K562 (cell line): ENCODE measurements around the gene SIRT2. TPM values are rescaled to one million over a fixed set of nuclear protein-coding genes. Genes with fewer than 3 reads are reported as not detected.

Experiments used
- ARID3A ChIP-seq: IDR thresholded peaks from 2 replicates; pipeline ENCODE4 v1.6.1; 2012; ENCODE audit warnings: low read depth, low read length, improper control_type of control experiment, borderline replicate concordance
- HIVEP1 ChIP-seq: fragments of 250-450 bp; sonication (Bioruptor Pico); IDR thresholded peaks from 2 replicates; pipeline ENCODE4 v1.4.0; 2020; ENCODE audit warnings: mild to moderate bottlenecking
- IRF1 ChIP-seq: sonication (generic); formaldehyde crosslinking; IDR thresholded peaks from 2 replicates; pipeline ENCODE4 v1.8.0; 2022; ENCODE audit warnings: missing genetic modification reagents, mild to moderate bottlenecking, borderline replicate concordance
- MITF ChIP-seq: IDR thresholded peaks from 2 replicates; pipeline ENCODE4 v1.6.1; 2014; ENCODE audit warnings: antibody characterized with exemption
- MXI1 ChIP-seq: IDR thresholded peaks from 2 replicates; pipeline ENCODE4 v1.6.1; 2011; ENCODE audit warnings: low read depth, mild to moderate bottlenecking, improper control_type of control experiment, low read length
- NR0B1 ChIP-seq: fragments of 450-650 bp; IDR thresholded peaks from one replicate; pipeline ENCODE4 v1.6.1; 2018; ENCODE audit warnings: mild to moderate bottlenecking, moderate library complexity; ENCODE audit not compliant: partially characterized antibody
- PCBP1 ChIP-seq: fragments of 200-400 bp; formaldehyde crosslinking; IDR thresholded peaks from 2 replicates; pipeline ENCODE4 v1.6.1; 2018; ENCODE audit warnings: mild to moderate bottlenecking, low read depth, low read length; ENCODE audit not compliant: poor library complexity, severe bottlenecking
- PRDM10 ChIP-seq: fragments of 450-650 bp; IDR thresholded peaks from 2 replicates; pipeline ENCODE4 v1.6.1; 2018; ENCODE audit not compliant: partially characterized antibody
- SMARCC2 ChIP-seq: fragments of 450-650 bp; IDR thresholded peaks from 2 replicates; pipeline ENCODE4 v1.6.1; 2017; ENCODE audit warnings: antibody characterized with exemption, moderate library complexity, mild to moderate bottlenecking, low read depth
- SRSF9 ChIP-seq: fragments of 200-400 bp; formaldehyde crosslinking; IDR thresholded peaks from 2 replicates; pipeline ENCODE4 v1.6.1; 2017; ENCODE audit warnings: low read depth, low read length, borderline replicate concordance
- STAT5B ChIP-seq: fragments of 250-450 bp; sonication (Bioruptor Pico); IDR thresholded peaks from 2 replicates; pipeline ENCODE4 v1.8.0; 2021; ENCODE audit warnings: mild to moderate bottlenecking, inconsistent platforms
- TEAD2 ChIP-seq: fragments of 450-650 bp; IDR thresholded peaks from 2 replicates; pipeline ENCODE4 v1.6.1; 2016; ENCODE audit warnings: missing genetic modification characterization, control low read depth, missing compliant biosample characterization
- ZBTB49 ChIP-seq: sonication (generic); formaldehyde crosslinking; IDR thresholded peaks from 2 replicates; pipeline ENCODE4 v1.8.0; 2022; ENCODE audit warnings: missing genetic modification reagents, mild to moderate bottlenecking, borderline replicate concordance
- ZFP1 ChIP-seq: fragments of 450-650 bp; formaldehyde crosslinking; IDR thresholded peaks from 2 replicates; pipeline ENCODE4 v1.4.0; 2020; ENCODE audit warnings: mild to moderate bottlenecking, mixed read lengths
- ZNF354B ChIP-seq: fragments of 250-450 bp; sonication (Bioruptor Pico); IDR thresholded peaks from 2 replicates; pipeline ENCODE4 v1.4.0; 2020
- polyA plus RNA-seq, 8 experiments: library from polyadenylated mRNA; depleted of rRNA in 4 of 8; stranded (reverse) in 5 of 8; unstranded in 3 of 8; fragments of >200 nt; fragmentation: Nextera tagmentation in 2 of 8; fragmentation: Illumina TruSeq in 1 of 8; extraction: Ambion mirVana in 2 of 8; extraction: Trizol in 1 of 8; gene quantifications; 2 replicates each; pipeline versions ENCODE4 v1.2.1 to v1.2.3, GENCODE V29; 2011 to 2014; ENCODE audit warnings: inconsistent platforms in 1 of 8, missing spikeins in 1 of 8
- total RNA-seq, 7 experiments: library from RNA; depleted of rRNA in 6 of 7; stranded (reverse); fragments of >200 nt in 6 of 7; fragmentation: Illumina TruSeq in 2 of 7; extraction: Trizol in 2 of 7; gene quantifications; 2 replicates each; pipeline versions ENCODE4 v1.2.1 to v1.2.3, GENCODE V29; 2011 to 2021; ENCODE audit warnings: low replicate concordance in 1 of 7

SIRT2 gene
- total and polyA plus RNA-seq, 9 of the 15 experiments (the other 6 are each of a cell fraction or from before 2014, with no cell fraction given): 2.3 to 35.2 (median 22.9) TPM

- TF ChIP-seq PRDM10: no peak
- no peak for TF ChIP-seq ZFP1
- no peak for TF ChIP-seq HIVEP1 (CRISPR knock-in tag)
- TF ChIP-seq SRSF9: no peak
- 0 out of 2 replicates have a peak, but pooled peaks have one; percentile 42 for TF ChIP-seq ZNF354B (CRISPR knock-in tag)
- no peak for TF ChIP-seq IRF1 (CRISPR knock-in tag)
- no peak for TF ChIP-seq MXI1
- no peak for TF ChIP-seq NR0B1
- TF ChIP-seq MITF: no peak
- TF ChIP-seq TEAD2 (tag): no peak
- TF ChIP-seq PCBP1: no peak
- TF ChIP-seq ARID3A: no peak
- TF ChIP-seq SMARCC2: no peak
- no peak for TF ChIP-seq ZBTB49 (CRISPR knock-in tag)
- no peak for TF ChIP-seq STAT5B (CRISPR knock-in tag)
Measured at GRCh38 chr19:38929929-38930775, 30.7 kb upstream of the SIRT2 start, which contains the start of gene SARS2 (continued).
